Neural cell (in vitro differentiated cells): ENCODE data around the gene LDLRAD3. TPM values are rescaled to one million over a fixed set of nuclear protein-coding genes. Genes with fewer than 3 reads are reported as not detected.

ENCODE experiments used
- H2AFZ ChIP-seq: fragments of 200-600, 300-800 bp; sonication (generic), shearing (Covaris generic); 2 replicates; pipeline ENCODE4 v1.6.0; 2014; ENCODE audit warnings: low read depth, mild to moderate bottlenecking, antibody characterized with exemption, low read length, moderate library complexity
- H3F3A ChIP-seq: fragments of 200-600 bp; shearing (Covaris generic); 2 replicates; pipeline ENCODE4 v1.6.1; 2016; ENCODE audit warnings: mild to moderate bottlenecking, moderate library complexity, mixed read lengths, antibody characterized with exemption, low read length; ENCODE audit not compliant: insufficient read depth, poor library complexity, severe bottlenecking
- H3K27ac ChIP-seq: fragments of 200-600, 300-800 bp; sonication (generic), shearing (Covaris generic); 2 replicates; pipeline ENCODE4 v1.5.1; 2014; ENCODE audit warnings: mild to moderate bottlenecking, low read length, moderate library complexity
- H3K27me3 ChIP-seq: fragments of 300-800, 200-600 bp; sonication (generic), shearing (Covaris generic); 2 replicates; pipeline ENCODE4 v1.6.0; 2014; ENCODE audit warnings: mild to moderate bottlenecking, low read depth, low read length, moderate library complexity; ENCODE audit not compliant: insufficient read depth
- H3K36me3 ChIP-seq: fragments of 300-800, 200-600 bp; sonication (generic), shearing (Covaris generic); 2 replicates; pipeline ENCODE4 v1.5.1; 2014; ENCODE audit warnings: mild to moderate bottlenecking, antibody characterized with exemption, low read length, moderate library complexity; ENCODE audit not compliant: insufficient read depth
- H3K4me2 ChIP-seq: fragments of 300-800, 200-600 bp; sonication (generic), shearing (Covaris generic); 2 replicates; pipeline ENCODE4 v1.6.0; 2014; ENCODE audit warnings: mild to moderate bottlenecking, low read length
- H3K4me3 ChIP-seq: fragments of 300-800, 200-600 bp; sonication (generic), shearing (Covaris generic); 2 replicates; pipeline ENCODE4 v1.5.1; 2014; ENCODE audit warnings: mild to moderate bottlenecking, low read length, moderate library complexity
- H3K79me2 ChIP-seq: fragments of 200-600 bp; shearing (Covaris generic); replicated peaks from 2 replicates; pipeline ENCODE4 v1.6.0; 2014; ENCODE audit warnings: mild to moderate bottlenecking, low read length, moderate library complexity; ENCODE audit not compliant: insufficient read depth
- H3K9ac ChIP-seq: fragments of 300-800, 200-600 bp; sonication (generic), shearing (Covaris generic); 2 replicates; pipeline ENCODE4 v1.6.1; 2016; ENCODE audit warnings: mild to moderate bottlenecking, low read length, mixed read lengths
- H3K9me2 ChIP-seq: fragments of 200-600 bp; shearing (Covaris generic); 2 replicates; pipeline ENCODE4 v1.6.1; 2016; ENCODE audit warnings: mild to moderate bottlenecking, low read length, mixed read lengths; ENCODE audit not compliant: insufficient read depth
- H3K9me3 ChIP-seq: fragments of 200-600, 300-800 bp; sonication (generic), shearing (Covaris generic); 2 replicates; pipeline ENCODE4 v1.6.1; 2016; ENCODE audit warnings: mild to moderate bottlenecking, mixed run types, low read length, moderate library complexity, mixed read lengths
- H4K20me1 ChIP-seq: fragments of 200-600 bp; shearing (Covaris generic); 2 replicates; pipeline ENCODE4 v1.6.1; 2016; ENCODE audit warnings: mild to moderate bottlenecking, mixed run types; ENCODE audit not compliant: insufficient read depth
- CTCF ChIP-seq: fragments of 450-650 bp; IDR thresholded peaks from 2 replicates; pipeline ENCODE4 v1.5.1; 2014; ENCODE audit warnings: antibody characterized with exemption, mild to moderate bottlenecking, moderate library complexity; ENCODE audit not compliant: poor library complexity, severe bottlenecking
- EP300 ChIP-seq: fragments of 450-650 bp; conservative IDR thresholded peaks from 2 replicates; pipeline ENCODE4 v1.6.1; 2014; ENCODE audit warnings: antibody characterized with exemption, mild to moderate bottlenecking, moderate library complexity; ENCODE audit not compliant: poor library complexity, severe bottlenecking
- EZH2 ChIP-seq: fragments of 200-600, 300-800 bp; shearing (Covaris generic), sonication (generic); IDR thresholded peaks from 2 replicates; pipeline ENCODE4 v1.6.1; 2014; ENCODE audit warnings: antibody characterized with exemption, low read length, borderline replicate concordance, mild to moderate bottlenecking; ENCODE audit not compliant: insufficient read depth, poor library complexity, severe bottlenecking
- MXI1 ChIP-seq: fragments of 450-650 bp; conservative IDR thresholded peaks from 2 replicates; pipeline ENCODE4 v1.6.1; 2014; ENCODE audit warnings: antibody characterized with exemption, mild to moderate bottlenecking; ENCODE audit not compliant: poor library complexity, severe bottlenecking
- POLR2AphosphoS5 ChIP-seq: IDR thresholded peaks from 2 replicates; pipeline ENCODE4 v1.6.1; 2012
- RAD21 ChIP-seq: fragments of 450-650 bp; conservative IDR thresholded peaks from 2 replicates; pipeline ENCODE4 v1.6.1; 2014; ENCODE audit warnings: antibody characterized with exemption, mild to moderate bottlenecking, moderate library complexity
- SMC3 ChIP-seq: fragments of 450-650 bp; conservative IDR thresholded peaks from 2 replicates; pipeline ENCODE4 v1.6.1; 2014; ENCODE audit warnings: antibody characterized with exemption, mild to moderate bottlenecking, moderate library complexity; ENCODE audit not compliant: poor library complexity
- TAF1 ChIP-seq: IDR thresholded peaks from 2 replicates; pipeline ENCODE4 v1.6.1; 2012; ENCODE audit warnings: low read depth
- polyA plus RNA-seq: library from polyadenylated mRNA; depleted of rRNA; stranded (reverse); fragments of >200 nt; gene quantifications from 2 replicates; pipeline ENCODE4 v1.2.3, GENCODE V29; 2014
- TF ChIP-seq, protein P1 (sequence below): IDR thresholded peaks from 2 replicates; pipeline ENCODE4 v1.6.1; 2012; ENCODE audit warnings: borderline replicate concordance

Gene LDLRAD3
- polyA plus RNA-seq, 1 donor from 2014 or later, result 3.5 TPM

DNA sequence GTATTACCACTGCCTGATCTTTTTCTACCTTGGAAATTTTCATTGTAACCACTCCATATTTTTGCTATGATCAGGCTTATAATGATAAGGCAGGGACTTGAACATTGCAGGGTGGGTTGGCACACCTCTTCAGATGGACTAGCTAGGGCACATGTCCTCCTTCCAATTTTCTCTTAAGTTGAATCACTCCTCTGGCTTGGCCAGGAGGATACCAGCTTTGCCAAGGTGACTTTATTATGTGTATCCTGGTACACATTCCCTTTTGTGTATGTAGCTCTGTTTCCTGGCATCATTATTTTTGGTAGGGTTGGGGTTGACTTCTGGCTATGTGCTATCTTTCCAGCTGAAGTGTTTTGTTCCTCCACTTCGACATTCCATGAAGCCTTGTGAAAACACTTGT, 8.5 kb upstream of the LDLRAD3 start:
- Histone ChIP-seq H4K20me1 (no peaks in the 10 kb centered on the region), H3K9ac (no peak overlapping the region), H3K4me2 (no peak overlapping the region), H3K9me2 (no peaks in the 10 kb centered on the region), H3K4me3 (no peak overlapping the region), H3F3A (no peaks in the 10 kb centered on the region), H3K9me3 (no peaks in the 10 kb centered on the region), H3K27me3 (no peaks in the 10 kb centered on the region), H2AFZ (no peak overlapping the region), H3K79me2 (no peaks in the 10 kb centered on the region), H3K36me3 (no peaks in the 10 kb centered on the region), H3K27ac (no peak overlapping the region)
- TF ChIP-seq SMC3, result no peak
- TF ChIP-seq POLR2AphosphoS5, result no peak
- TF ChIP-seq, protein P1, sequence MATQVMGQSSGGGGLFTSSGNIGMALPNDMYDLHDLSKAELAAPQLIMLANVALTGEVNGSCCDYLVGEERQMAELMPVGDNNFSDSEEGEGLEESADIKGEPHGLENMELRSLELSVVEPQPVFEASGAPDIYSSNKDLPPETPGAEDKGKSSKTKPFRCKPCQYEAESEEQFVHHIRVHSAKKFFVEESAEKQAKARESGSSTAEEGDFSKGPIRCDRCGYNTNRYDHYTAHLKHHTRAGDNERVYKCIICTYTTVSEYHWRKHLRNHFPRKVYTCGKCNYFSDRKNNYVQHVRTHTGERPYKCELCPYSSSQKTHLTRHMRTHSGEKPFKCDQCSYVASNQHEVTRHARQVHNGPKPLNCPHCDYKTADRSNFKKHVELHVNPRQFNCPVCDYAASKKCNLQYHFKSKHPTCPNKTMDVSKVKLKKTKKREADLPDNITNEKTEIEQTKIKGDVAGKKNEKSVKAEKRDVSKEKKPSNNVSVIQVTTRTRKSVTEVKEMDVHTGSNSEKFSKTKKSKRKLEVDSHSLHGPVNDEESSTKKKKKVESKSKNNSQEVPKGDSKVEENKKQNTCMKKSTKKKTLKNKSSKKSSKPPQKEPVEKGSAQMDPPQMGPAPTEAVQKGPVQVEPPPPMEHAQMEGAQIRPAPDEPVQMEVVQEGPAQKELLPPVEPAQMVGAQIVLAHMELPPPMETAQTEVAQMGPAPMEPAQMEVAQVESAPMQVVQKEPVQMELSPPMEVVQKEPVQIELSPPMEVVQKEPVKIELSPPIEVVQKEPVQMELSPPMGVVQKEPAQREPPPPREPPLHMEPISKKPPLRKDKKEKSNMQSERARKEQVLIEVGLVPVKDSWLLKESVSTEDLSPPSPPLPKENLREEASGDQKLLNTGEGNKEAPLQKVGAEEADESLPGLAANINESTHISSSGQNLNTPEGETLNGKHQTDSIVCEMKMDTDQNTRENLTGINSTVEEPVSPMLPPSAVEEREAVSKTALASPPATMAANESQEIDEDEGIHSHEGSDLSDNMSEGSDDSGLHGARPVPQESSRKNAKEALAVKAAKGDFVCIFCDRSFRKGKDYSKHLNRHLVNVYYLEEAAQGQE, result no peak
- TF ChIP-seq TAF1, result no peak
- TF ChIP-seq MXI1, result no peak
- no peak for TF ChIP-seq EZH2
- TF ChIP-seq EP300, result no peak

DNA sequence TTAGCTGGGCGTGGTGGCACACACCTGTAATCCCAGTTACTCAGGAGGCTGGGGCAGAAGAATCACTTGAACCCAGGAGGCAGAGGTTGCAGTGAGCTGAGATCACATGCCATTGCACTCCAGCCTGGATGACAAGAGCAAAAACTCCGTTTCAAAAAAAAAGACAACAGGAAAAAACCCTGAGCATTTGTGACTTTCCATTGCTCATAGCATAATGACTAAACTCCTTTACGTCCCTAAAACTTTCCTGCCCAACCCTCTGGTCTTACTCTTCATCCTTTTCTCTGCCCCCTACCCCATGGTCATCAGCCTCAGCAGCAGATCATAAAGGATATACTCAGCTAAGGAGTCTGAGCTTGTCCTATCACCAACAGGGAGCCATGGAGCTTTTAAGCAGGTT, 6.8 kb upstream of the LDLRAD3 start:
- TF ChIP-seq TAF1 (no peak), CTCF (no peak), POLR2AphosphoS5 (no peak), EP300 (no peak), EZH2 (no peak), SMC3 (no peak), MXI1 (no peak), RAD21 (no peak)
- TF ChIP-seq, protein P1, result no peak
- Histone ChIP-seq H3K79me2 (no peaks in the 10 kb centered on the region), H3K27ac (no peak overlapping the region), H3K9ac (no peak overlapping the region), H3F3A (no peaks in the 10 kb centered on the region), H3K4me3 (no peak overlapping the region), H3K9me2 (no peaks in the 10 kb centered on the region), H3K9me3 (no peaks in the 10 kb centered on the region), H4K20me1 (no peaks in the 10 kb centered on the region), H2AFZ (no peak overlapping the region), H3K4me2 (no peak overlapping the region), H3K36me3 (no peaks in the 10 kb centered on the region), H3K27me3 (no peaks in the 10 kb centered on the region)
